ENCODE data around the gene CLSTN3.

The CLSTN3 gene

GRCh38 chr12:7150841-7151240, 20.7 kb downstream of the CLSTN3 start:
- DNase-seq (ENCODE audit: low read depth in 1 of 2, low spot score in 1 of 2) = no peak
- TF ChIP-seq JUND (IDR thresholded peaks at IDR 0.05; ENCODE audit: low read depth) = no peak
- in situ Hi-C loops (cut with HindIII; ENCODE audit: low pct_unique_long_range_greater_than_20kb, low sequenced_read_pairs) = no loop called here

- no peak for DNase-seq (ENCODE audit: low read depth in 1 of 2, low spot score in 1 of 2)
- in situ Hi-C loops (cut with HindIII; ENCODE audit: low pct_unique_long_range_greater_than_20kb, low sequenced_read_pairs) = no loop called here
- no peak for TF ChIP-seq JUND (IDR thresholded peaks at IDR 0.05; ENCODE audit: low read depth)
Measured at GRCh38 chr12:7151532-7151931, 21.4 kb downstream of the CLSTN3 start.

GRCh38 chr12:7152818-7153217, 22.6 kb downstream of the CLSTN3 start:
- in situ Hi-C loops (cut with HindIII; ENCODE audit: low pct_unique_long_range_greater_than_20kb, low sequenced_read_pairs) = no loop called here
- TF ChIP-seq JUND (IDR thresholded peaks at IDR 0.05; ENCODE audit: low read depth) = no peak
- DNase-seq (ENCODE audit: low read depth in 1 of 2, low spot score in 1 of 2) = no peak

GRCh38 chr12:7154042-7154441, 23.9 kb downstream of the CLSTN3 start:
- TF ChIP-seq JUND (IDR thresholded peaks at IDR 0.05; ENCODE audit: low read depth) = no peak
- no peak for DNase-seq (ENCODE audit: low read depth in 1 of 2, low spot score in 1 of 2)
- in situ Hi-C loops (cut with HindIII; ENCODE audit: low pct_unique_long_range_greater_than_20kb, low sequenced_read_pairs) = no loop called here

GRCh38 chr12:7154901-7155470, 24.8 kb downstream of the CLSTN3 start:
- no peak for TF ChIP-seq JUND (IDR thresholded peaks at IDR 0.05; ENCODE audit: low read depth)
- in situ Hi-C loops (cut with HindIII; ENCODE audit: low pct_unique_long_range_greater_than_20kb, low sequenced_read_pairs) = no loop called here
- DNase-seq (ENCODE audit: low read depth in 1 of 2, low spot score in 1 of 2) = no peak

GRCh38 chr12:7155471-7156034, 25.4 kb downstream of the CLSTN3 start:
- peak in 1 of 2 experiments; percentile 47 for DNase-seq (ENCODE audit: low read depth in 1 of 2, low spot score in 1 of 2)
- in situ Hi-C loops (cut with HindIII; ENCODE audit: low pct_unique_long_range_greater_than_20kb, low sequenced_read_pairs) = no loop called here
- TF ChIP-seq JUND (IDR thresholded peaks at IDR 0.05; ENCODE audit: low read depth) = no peak

GRCh38 chr12:7156259-7157197, 26.4 kb downstream of the CLSTN3 start:
- no peak for DNase-seq (ENCODE audit: low read depth in 1 of 2, low spot score in 1 of 2)
- no peak for TF ChIP-seq JUND (IDR thresholded peaks at IDR 0.05; ENCODE audit: low read depth)
- in situ Hi-C loops (cut with HindIII; ENCODE audit: low pct_unique_long_range_greater_than_20kb, low sequenced_read_pairs) = no loop called here

- no peak for TF ChIP-seq JUND (IDR thresholded peaks at IDR 0.05; ENCODE audit: low read depth)
- DNase-seq (ENCODE audit: low read depth in 1 of 2, low spot score in 1 of 2) = no peak
- in situ Hi-C loops (cut with HindIII; ENCODE audit: low pct_unique_long_range_greater_than_20kb, low sequenced_read_pairs) = no loop called here
Measured at GRCh38 chr12:7157391-7157790, 27.2 kb downstream of the CLSTN3 start.

GRCh38 chr12:7158781-7159609, 28.8 kb downstream of the CLSTN3 start:
- no peak for DNase-seq (ENCODE audit: low read depth in 1 of 2, low spot score in 1 of 2)
- in situ Hi-C loops (cut with HindIII; ENCODE audit: low pct_unique_long_range_greater_than_20kb, low sequenced_read_pairs) = no loop called here
- no peak for TF ChIP-seq JUND (IDR thresholded peaks at IDR 0.05; ENCODE audit: low read depth)

GRCh38 chr12:7160183-7160582, 30.0 kb downstream of the CLSTN3 start:
- no peak for DNase-seq (ENCODE audit: low read depth in 1 of 2, low spot score in 1 of 2)
- in situ Hi-C loops (cut with HindIII; ENCODE audit: low pct_unique_long_range_greater_than_20kb, low sequenced_read_pairs) = no loop called here
- no peak for TF ChIP-seq JUND (IDR thresholded peaks at IDR 0.05; ENCODE audit: low read depth)

- no peak for DNase-seq (ENCODE audit: low read depth in 1 of 2, low spot score in 1 of 2)
- in situ Hi-C loops (cut with HindIII; ENCODE audit: low pct_unique_long_range_greater_than_20kb, low sequenced_read_pairs) = no loop called here
- no peak for TF ChIP-seq JUND (IDR thresholded peaks at IDR 0.05; ENCODE audit: low read depth)
Measured at GRCh38 chr12:7161327-7161726, 31.2 kb downstream of the CLSTN3 start.

- in situ Hi-C loops (cut with HindIII; ENCODE audit: low pct_unique_long_range_greater_than_20kb, low sequenced_read_pairs) = no loop called here
- no peak for TF ChIP-seq JUND (IDR thresholded peaks at IDR 0.05; ENCODE audit: low read depth)
- no peak for DNase-seq (ENCODE audit: low read depth in 1 of 2, low spot score in 1 of 2)
Measured at GRCh38 chr12:7161811-7162210, 31.6 kb downstream of the CLSTN3 start.
